HG02610 (cell line): Measurements from ENCODE around the gene PFAS.
"Not testable (repeated sequence)": the region's sequence is repeated elsewhere in the genome, so short reads cannot be mapped to it uniquely, and the experiment has no call there.

Experiments used
- ATAC-seq: cut with Tn5 transposase; IDR thresholded peaks from one replicate; pipeline ENCODE4 v1.9.1; 2021; ENCODE audit warnings: mild to moderate bottlenecking, moderate library complexity; ENCODE audit not compliant: unreplicated experiment

Gene PFAS

GRCh38 chr17:8225813-8226535 is 23.1 kb upstream of the PFAS start:
- ATAC-seq = no peak

DNA sequence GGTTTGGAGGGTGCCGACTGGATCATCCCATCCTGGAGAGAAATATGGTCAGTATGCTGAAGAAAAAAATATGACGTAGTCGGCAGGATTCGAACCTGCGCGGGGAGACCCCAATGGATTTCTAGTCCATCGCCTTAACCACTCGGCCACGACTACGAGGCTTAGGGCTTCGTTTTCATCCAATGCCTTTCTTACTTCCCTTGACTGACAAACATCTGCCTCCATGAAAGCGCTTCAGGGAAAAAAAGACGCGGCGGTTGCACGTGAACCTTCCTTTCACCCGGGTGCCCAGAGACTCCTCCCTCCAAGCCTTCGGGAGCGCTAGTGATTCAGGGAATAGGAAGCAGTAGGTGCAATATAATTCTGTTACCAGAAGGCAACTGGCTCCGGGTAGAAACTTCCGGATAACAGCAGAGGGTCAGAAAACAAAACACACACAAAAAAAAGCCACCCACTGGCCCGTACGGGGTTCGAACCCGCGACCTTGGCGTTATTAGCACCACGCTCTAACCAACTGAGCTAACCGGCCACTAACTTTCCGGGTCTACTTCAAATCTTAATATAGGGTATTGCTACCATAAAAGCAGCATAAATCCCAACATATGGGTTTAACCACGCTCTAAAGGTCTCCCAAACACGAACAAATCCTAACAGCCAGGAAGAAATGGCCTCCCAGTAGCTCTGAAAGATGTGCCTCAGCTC is 22.4 kb upstream of the PFAS start:
- no peak for ATAC-seq

- ATAC-seq = no peak
Measured at GRCh38 chr17:8227238-8227581, 21.9 kb upstream of the PFAS start.

GRCh38 chr17:8231701-8232100 is 17.4 kb upstream of the PFAS start:
- no peak for ATAC-seq

DNA sequence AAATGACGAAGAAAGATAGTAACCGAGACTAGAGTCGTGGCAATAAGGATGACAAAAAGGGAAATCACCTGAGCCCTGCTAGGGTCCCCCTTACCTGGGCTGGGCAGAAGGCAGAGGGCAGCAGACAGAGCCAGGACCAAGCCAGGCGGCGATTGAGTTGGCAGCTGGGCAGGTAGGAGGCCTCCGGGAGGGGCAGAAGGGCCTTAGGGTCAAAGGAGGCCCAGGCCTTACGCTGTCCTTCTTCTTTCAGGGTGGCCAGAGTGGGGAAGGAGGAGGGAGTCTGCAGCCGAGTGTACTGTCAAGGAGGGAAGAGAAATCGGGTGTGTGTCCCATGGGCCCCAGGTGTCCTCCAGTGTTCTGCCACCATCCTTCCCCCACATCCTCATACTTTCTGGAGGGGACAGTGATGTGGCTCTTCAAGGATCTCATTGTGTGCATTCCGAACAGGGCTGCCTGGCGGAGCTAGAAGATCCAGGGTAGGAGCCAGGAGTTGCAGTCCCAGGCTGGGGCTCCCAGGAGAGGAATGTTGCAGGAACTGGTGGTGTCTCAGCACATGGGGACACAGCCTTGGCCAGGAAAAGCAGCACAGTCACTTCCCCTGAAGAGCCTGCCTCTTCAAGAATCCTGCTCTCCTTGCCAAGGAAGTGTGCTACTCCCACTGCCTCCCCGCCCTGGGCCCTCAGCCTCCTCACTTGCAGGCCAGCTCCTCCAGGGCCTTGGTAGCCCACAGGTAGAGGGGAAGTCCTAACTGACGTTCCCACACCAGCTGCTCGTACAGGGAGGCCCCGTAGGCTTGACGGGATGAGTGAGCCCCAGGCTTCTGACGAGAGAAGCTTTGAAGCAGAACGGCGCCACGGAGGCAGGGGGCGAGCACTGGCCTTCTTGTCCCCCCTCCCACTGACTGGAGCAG is 14.5 kb upstream of the PFAS start:
- no peak for ATAC-seq

GRCh38 chr17:8235676-8236075 is 13.4 kb upstream of the PFAS start:
- no peak for ATAC-seq

DNA sequence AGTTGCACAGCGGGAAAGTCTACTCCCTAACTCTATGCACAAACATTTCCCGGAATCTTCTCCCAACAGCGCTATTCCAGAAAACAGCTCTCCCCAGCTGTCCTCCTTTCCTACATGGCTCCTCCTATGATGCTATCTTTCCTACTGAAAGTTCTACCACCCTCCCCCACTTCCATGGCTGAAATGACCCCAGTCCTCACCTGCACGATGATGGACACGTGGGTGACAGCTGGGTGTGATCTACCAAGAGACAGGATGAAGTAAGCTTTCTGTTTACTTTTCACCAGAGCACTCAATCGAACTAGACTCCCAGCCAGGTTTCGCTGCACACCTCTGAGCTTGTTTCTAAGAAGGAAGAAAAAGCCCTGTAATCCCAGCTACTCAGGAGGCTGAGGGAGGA is 11.9 kb upstream of the PFAS start:
- ATAC-seq = no peak

GRCh38 chr17:8237886-8238285 is 11.2 kb upstream of the PFAS start:
- no peak for ATAC-seq

GRCh38 chr17:8243827-8244226 is 5.3 kb upstream of the PFAS start:
- ATAC-seq = no peak

DNA sequence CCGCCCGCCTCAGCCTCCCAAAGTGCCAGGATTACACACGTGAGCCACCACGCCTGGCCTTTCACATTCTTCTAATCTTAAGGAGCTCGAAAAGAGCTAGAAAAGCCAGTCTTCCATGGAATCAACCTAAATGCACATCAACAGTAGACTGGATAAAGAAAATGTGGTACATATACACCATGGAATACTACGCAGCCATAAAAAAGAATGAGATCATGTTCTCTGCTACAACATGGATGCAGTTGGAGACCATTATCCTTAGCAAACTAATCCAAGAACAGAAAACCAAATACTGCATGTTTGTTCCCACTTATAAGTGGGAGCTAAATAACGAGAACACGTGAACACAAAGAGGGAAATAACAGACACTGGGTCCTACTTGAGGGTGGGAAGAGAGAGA is 4.3 kb upstream of the PFAS start:
- ATAC-seq = no peak

- ATAC-seq = no peak
Measured at GRCh38 chr17:8249621-8250500, 772 bp downstream of the PFAS start.

- ATAC-seq = not testable (repeated sequence)
Measured at GRCh38 chr17:8251411-8251810, 2.3 kb downstream of the PFAS start.

- ATAC-seq = no peak
Measured at GRCh38 chr17:8253801-8254200, 4.7 kb downstream of the PFAS start.

DNA sequence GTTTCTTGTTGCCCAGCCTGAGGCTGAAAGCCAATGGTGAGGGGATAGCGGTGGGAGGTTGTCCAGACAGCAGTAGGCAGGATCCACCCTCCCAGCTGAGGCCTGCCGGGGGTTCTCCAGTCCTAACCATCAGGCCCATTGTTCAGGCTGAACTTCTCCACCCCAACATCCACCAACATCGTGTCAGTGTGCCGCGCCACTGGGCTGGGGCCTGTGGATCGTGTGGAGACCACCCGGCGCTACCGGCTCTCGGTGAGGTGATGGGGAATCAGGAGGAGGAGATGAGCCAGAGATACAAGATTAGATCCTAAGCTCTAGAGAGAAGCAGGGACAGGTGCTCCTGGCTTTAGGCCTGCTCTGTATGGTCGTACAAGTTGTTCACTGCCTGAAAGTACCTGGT is 5.8 kb downstream of the PFAS start:
- ATAC-seq = no peak

DNA sequence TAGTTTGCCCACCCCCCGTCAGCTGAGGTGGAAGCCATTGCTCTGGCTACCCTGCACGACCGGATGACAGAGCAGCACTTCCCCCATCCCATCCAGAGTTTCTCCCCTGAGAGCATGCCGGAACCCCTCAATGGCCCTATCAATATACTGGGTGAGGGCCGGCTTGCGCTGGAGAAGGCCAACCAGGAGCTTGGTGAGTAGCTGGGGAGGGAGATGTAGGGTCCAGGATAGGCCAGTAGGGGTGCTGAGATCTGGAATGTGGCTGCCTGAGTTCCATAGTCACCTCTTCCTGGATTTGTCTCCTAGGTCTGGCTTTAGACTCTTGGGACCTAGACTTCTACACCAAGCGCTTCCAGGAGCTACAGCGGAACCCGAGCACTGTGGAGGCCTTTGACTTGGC is 6.4 kb downstream of the PFAS start:
- no peak for ATAC-seq

GRCh38 chr17:8256291-8256690 is 7.2 kb downstream of the PFAS start:
- no peak for ATAC-seq

GRCh38 chr17:8256691-8257090 is 7.6 kb downstream of the PFAS start:
- ATAC-seq = no peak

DNA sequence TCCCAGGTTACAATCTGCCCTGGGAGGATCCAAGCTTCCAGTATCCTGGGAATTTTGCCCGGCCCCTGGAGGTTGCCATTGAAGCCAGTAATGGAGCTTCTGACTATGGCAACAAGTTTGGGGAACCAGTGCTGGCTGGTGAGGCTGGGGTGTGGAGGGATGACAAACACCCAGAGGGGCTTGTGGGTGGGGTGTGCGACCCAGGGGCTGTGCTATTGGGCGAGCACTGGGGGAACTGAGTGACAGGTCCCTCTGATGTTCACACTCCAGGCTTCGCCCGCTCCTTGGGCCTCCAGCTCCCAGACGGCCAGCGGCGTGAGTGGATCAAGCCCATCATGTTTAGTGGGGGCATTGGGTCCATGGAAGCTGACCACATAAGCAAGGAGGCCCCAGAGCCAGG is 8.7 kb downstream of the PFAS start:
- ATAC-seq = no peak

- ATAC-seq = no peak
Measured at GRCh38 chr17:8264320-8264719, 15.2 kb downstream of the PFAS start.

GRCh38 chr17:8264836-8265542 is 15.9 kb downstream of the PFAS start:
- no peak for ATAC-seq
